ENCODE results near the gene ITPR3. TPM values are rescaled to one million over a fixed set of nuclear protein-coding genes. Genes with fewer than 3 reads are reported as not detected.

The ITPR3 gene
- total and polyA plus RNA-seq, 8 donors: 14.1 to 149 (median 65.6) TPM

DNA sequence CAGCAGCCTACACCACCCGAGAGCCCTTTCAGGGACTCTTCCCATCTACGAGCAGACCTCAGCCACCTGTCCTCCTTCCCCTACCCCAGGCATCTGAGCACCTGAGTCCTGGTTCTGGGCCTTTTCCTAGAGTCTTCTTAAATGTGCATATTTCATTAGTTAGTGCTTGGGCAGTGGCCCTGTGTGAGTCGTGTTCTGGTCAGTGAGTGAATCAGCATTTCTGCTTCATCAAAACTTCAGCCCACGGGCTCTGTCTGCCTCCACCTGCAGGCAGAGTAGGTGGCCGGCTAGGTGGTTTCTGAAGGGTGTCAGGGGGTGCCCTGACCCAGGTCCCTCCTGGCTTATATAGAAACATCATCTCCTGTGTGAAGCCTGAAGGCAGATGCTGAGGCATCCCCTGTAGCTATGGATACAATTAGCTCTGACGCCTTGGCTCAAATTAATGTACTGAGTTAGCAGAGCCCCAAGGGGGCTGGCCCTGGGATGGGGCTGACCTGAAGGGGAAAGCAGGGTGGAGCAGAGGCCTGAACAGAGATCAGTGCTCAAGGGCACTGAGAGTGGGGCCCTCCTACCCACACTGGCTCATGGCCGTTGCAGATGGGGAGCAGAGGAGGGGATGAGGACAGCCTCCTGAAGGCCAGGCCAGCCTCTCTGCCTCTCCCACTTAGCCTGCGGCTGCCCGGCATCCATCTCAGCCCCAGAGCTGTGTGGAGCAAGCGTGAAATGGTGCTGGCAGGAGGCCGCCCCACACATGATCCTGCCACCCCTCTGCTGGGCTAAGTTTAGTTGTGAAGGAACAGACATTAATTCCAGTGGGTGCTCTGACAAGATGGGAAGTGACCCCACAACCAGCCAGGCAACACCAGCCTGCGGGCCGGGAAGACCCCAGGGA is 111.9 kb downstream of the ITPR3 start:
- Histone ChIP-seq H3K4me1 (peaks cover 0 to 7% (median 3%) of the 10 kb centered on the region in 4 donors), H3K27me3 (no peaks in the 10 kb centered on the region), H3K4me3 (no peak overlapping the region), H3K9me3 (no peaks in the 10 kb centered on the region), H3K36me3 (peaks cover 0 to 5% (median 0%) of the 10 kb centered on the region in 4 donors), H3K27ac (no peak overlapping the region)
- 88 to 89% (median 88%) methylated on average over 9 to 13 of the region's 13 CpGs for WGBS, 5 donors
- TF ChIP-seq POLR2AphosphoS5 (IDR thresholded peaks at IDR 0.05) (no peak), POLR2A (IDR thresholded peaks at IDR 0.05) (no peak), EP300 (IDR thresholded peaks at IDR 0.05) (no peak)
- TF ChIP-seq, protein P1, sequence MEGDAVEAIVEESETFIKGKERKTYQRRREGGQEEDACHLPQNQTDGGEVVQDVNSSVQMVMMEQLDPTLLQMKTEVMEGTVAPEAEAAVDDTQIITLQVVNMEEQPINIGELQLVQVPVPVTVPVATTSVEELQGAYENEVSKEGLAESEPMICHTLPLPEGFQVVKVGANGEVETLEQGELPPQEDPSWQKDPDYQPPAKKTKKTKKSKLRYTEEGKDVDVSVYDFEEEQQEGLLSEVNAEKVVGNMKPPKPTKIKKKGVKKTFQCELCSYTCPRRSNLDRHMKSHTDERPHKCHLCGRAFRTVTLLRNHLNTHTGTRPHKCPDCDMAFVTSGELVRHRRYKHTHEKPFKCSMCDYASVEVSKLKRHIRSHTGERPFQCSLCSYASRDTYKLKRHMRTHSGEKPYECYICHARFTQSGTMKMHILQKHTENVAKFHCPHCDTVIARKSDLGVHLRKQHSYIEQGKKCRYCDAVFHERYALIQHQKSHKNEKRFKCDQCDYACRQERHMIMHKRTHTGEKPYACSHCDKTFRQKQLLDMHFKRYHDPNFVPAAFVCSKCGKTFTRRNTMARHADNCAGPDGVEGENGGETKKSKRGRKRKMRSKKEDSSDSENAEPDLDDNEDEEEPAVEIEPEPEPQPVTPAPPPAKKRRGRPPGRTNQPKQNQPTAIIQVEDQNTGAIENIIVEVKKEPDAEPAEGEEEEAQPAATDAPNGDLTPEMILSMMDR (IDR thresholded peaks at IDR 0.05): no peak
- intact Hi-C loops (cut with DNase I; ENCODE audit: low total_unique reads): no loop called here
- DNase-seq: no peak

DNA sequence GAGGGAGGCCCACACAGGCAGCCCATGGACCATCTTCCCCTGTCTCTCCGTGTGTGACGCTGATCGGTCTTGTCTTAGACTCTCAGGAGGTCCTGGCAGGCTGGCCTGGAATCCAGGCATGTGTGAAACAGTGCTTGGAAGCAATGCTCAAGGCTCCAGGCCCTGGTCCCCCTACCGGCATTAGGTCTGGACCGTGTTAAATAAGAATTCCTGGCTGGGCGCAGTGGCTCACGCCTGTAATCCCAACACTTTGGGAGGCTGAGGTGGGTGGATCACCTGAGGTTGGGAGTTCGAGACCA is 112.5 kb downstream of the ITPR3 start:
- H3K4me1 ChIP-seq: peaks cover 0 to 7% (median 3%) of the 10 kb centered on the region in 4 donors
- TF ChIP-seq POLR2AphosphoS5 (IDR thresholded peaks at IDR 0.05): no peak
- TF ChIP-seq EP300 (IDR thresholded peaks at IDR 0.05): no peak
- TF ChIP-seq, protein P1 (IDR thresholded peaks at IDR 0.05): no peak
- no peak for TF ChIP-seq POLR2A (IDR thresholded peaks at IDR 0.05)
- no peak for DNase-seq
- 90 to 100% (median 95%) methylated on average over 1 to 8 of the region's 8 CpGs for WGBS, 5 donors
- H3K9me3 ChIP-seq: no peaks in the 10 kb centered on the region
- H3K27me3 ChIP-seq: no peaks in the 10 kb centered on the region
- H3K27ac ChIP-seq: no peak overlapping the region
- H3K36me3 ChIP-seq: peaks cover 0 to 5% (median 0%) of the 10 kb centered on the region in 4 donors
- intact Hi-C loops (cut with DNase I; ENCODE audit: low total_unique reads): no loop called here
- no peak overlapping the region for H3K4me3 ChIP-seq

DNA sequence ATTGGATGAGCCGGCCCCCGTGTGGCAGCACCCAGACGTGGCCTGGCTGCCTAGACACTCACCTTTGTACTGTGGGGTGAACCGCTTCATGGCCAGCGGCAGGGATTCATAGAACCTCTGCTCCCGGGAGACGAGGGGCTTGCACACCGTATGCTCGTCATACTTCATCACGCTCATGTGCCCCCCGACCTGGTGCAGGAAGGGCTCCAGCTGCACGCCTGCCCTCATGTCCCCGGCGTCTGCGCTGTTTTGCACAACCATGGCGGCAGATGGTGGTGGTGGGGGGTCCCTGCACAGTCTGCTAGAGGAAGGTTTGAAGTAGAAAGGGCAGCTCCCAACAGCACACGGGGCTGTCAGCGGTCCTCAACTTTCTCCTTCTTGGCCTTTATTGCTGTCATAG is 114.1 kb downstream of the ITPR3 start:
- peaks cover 0 to 5% (median 0%) of the 10 kb centered on the region in 4 donors for H3K36me3 ChIP-seq
- no peaks in the 10 kb centered on the region for H3K27me3 ChIP-seq
- H3K27ac ChIP-seq: no peak overlapping the region
- no peak for DNase-seq
- WGBS, 5 donors: 83 to 88% (median 87%) methylated on average over 15 to 18 of the region's 18 CpGs
- TF ChIP-seq POLR2AphosphoS5 (IDR thresholded peaks at IDR 0.05) (no peak), EP300 (IDR thresholded peaks at IDR 0.05) (no peak), POLR2A (IDR thresholded peaks at IDR 0.05) (no peak)
- TF ChIP-seq, protein P1 (IDR thresholded peaks at IDR 0.05): no peak
- no peak overlapping the region for H3K4me3 ChIP-seq
- intact Hi-C loops (cut with DNase I; ENCODE audit: low total_unique reads): no loop called here
- no peaks in the 10 kb centered on the region for H3K9me3 ChIP-seq
- peaks cover 0 to 18% (median 3%) of the 10 kb centered on the region in 4 donors for H3K4me1 ChIP-seq

DNA sequence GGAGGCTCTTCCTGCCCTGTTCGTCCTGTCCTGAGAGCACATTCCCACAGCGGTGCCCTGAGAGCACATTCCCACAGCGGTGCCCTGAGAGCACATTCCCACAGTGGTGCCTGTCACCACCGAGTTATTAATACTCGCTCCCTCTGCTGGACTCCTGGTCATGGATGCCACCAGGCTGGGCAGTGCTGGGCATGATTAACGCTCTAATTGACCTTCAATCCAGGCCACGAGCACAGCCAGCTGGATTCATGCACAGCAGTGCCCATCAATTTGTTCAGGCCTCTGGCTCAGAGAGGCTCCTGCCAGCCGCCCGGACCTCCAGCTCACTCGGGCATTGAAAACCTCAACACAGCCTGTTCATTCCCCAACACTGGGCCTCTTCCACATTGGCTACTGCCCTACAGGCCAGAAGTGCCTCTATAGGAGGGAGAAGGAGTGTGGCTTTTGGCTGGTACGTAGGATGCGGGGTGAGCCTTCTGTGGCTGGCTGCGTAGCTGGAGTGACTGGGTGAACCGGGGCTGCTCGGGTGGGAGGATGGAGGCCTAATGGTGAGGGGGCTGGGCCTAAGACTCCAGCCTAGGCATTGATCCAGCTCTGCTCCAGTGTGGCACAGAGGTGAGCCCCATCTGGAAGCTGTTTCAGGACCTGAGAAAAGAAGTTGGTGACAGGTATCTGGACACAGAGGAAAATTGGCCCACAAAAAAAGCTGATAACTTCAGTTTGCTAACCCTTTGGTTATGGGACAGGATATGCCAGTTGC is 116.3 kb downstream of the ITPR3 start:
- 72 to 92% (median 84%) methylated on average over 14 to 15 of the region's 15 CpGs for WGBS, 5 donors
- Histone ChIP-seq H3K27ac (no peak overlapping the region), H3K9me3 (no peaks in the 10 kb centered on the region), H3K36me3 (peaks cover 0 to 5% (median 0%) of the 10 kb centered on the region in 4 donors), H3K27me3 (peaks cover 0 to 6% (median 0%) of the 10 kb centered on the region in 3 donors), H3K4me3 (no peak overlapping the region), H3K4me1 (peaks cover 0 to 21% (median 4%) of the 10 kb centered on the region in 4 donors)
- no peak for DNase-seq
- intact Hi-C loops (cut with DNase I; ENCODE audit: low total_unique reads): no loop called here
- TF ChIP-seq, protein P1 (IDR thresholded peaks at IDR 0.05): no peak
- no peak for TF ChIP-seq EP300 (IDR thresholded peaks at IDR 0.05)
- TF ChIP-seq POLR2A (IDR thresholded peaks at IDR 0.05): no peak
- no peak for TF ChIP-seq POLR2AphosphoS5 (IDR thresholded peaks at IDR 0.05)
